Colonic mucosa (tissue), 4 donors: ENCODE results near the gene EIF2D. TPM values are rescaled to one million over a fixed set of nuclear protein-coding genes. Genes with fewer than 3 reads are reported as not detected.

Experiments
- DNase-seq: peaks from one replicate; pipeline ENCODE4 v3.0.0-alpha.2; 2020
- H3K27ac ChIP-seq: fragments of 200-600 bp; one replicate; pipeline ENCODE4 v1.8.0; 2021
- H3K27me3 ChIP-seq: fragments of 200-600 bp; one replicate; pipeline ENCODE4 v1.8.0; 2021
- H3K36me3 ChIP-seq: fragments of 200-600 bp; one replicate; pipeline ENCODE4 v1.8.0; 2021
- H3K4me1 ChIP-seq: fragments of 200-600 bp; one replicate; pipeline ENCODE4 v1.8.0; 2021; ENCODE audit warnings: mild to moderate bottlenecking
- H3K4me3 ChIP-seq: fragments of 200-600 bp; one replicate; pipeline ENCODE4 v1.8.0; 2021
- H3K9ac ChIP-seq, 2 donors: one replicate each; pipeline ENCODE4 v1.7.0; 2013; ENCODE audit warnings: control low read depth in 2 of 2, low read depth in 2 of 2, low read length in 2 of 2
- H3K9me3 ChIP-seq: fragments of 200-600 bp; one replicate; pipeline ENCODE4 v1.8.0; 2021
- CTCF ChIP-seq: fragments of 200-600 bp; IDR thresholded peaks from one replicate; pipeline ENCODE4 v1.8.0; 2022; ENCODE audit warnings: antibody characterized with exemption, mild to moderate bottlenecking
- intact Hi-C: fragments of 100-400 bp; cut with DNase I; formaldehyde crosslinking; loops from one replicate; pipeline ENCODE4 v1.14.1; 2022
- total RNA-seq, 2 donors: library from RNA; stranded (reverse); fragmentation: NEBNext Ultra II Directional in 1 of 2; extraction: Animal tissue kit (Norgen Biotek cat#: 25700) in 1 of 2; gene quantifications; one replicate each; pipeline ENCODE4 v1.2.1, GENCODE V29; 2021
- donor health status: healthy.
- donor health status: DM: no; HTN: no; CAD: no.
- donor health status: DM: no; HTN: no; CAD: no.

The EIF2D gene
- total RNA-seq, 2 donors from 2014 or later, result 39.2 to 45.0 TPM

- H3K27ac ChIP-seq, result no peak overlapping the region
- no peak for DNase-seq
- no peaks in the 10 kb centered on the region for H3K36me3 ChIP-seq
- intact Hi-C loops, result no loop called here
- no peak overlapping the region for H3K9ac ChIP-seq
- no peaks in the 10 kb centered on the region for H3K27me3 ChIP-seq
- no peak for TF ChIP-seq CTCF
- no peak overlapping the region for H3K4me3 ChIP-seq
- H3K9me3 ChIP-seq, result no peaks in the 10 kb centered on the region
- H3K4me1 ChIP-seq, result no peaks in the 10 kb centered on the region
Observed at GRCh38 chr1:206573319-206573718, 38.9 kb downstream of the EIF2D start.

- H3K4me1 ChIP-seq, result no peaks in the 10 kb centered on the region
- TF ChIP-seq CTCF, result no peak
Observed at GRCh38 chr1:206572835-206573234, 39.4 kb downstream of the EIF2D start.

GRCh38 chr1:206570529-206570928, 41.7 kb downstream of the EIF2D start:
- no peak for DNase-seq
- Histone ChIP-seq H3K9ac (no peak overlapping the region), H3K36me3 (no peaks in the 10 kb centered on the region), H3K9me3 (no peaks in the 10 kb centered on the region), H3K27ac (no peak overlapping the region), H3K4me1 (no peaks in the 10 kb centered on the region), H3K27me3 (no peaks in the 10 kb centered on the region), H3K4me3 (no peak overlapping the region)
- TF ChIP-seq CTCF, result no peak
- intact Hi-C loops, result no loop called here

More at GRCh38 chr1:206572835-206573234, 39.4 kb downstream of the EIF2D start:
- H3K27me3 ChIP-seq, result no peaks in the 10 kb centered on the region
- no peak overlapping the region for H3K4me3 ChIP-seq
- intact Hi-C loops, result no loop called here
- no peaks in the 10 kb centered on the region for H3K9me3 ChIP-seq
- no peak overlapping the region for H3K9ac ChIP-seq
- no peak for DNase-seq
- H3K36me3 ChIP-seq, result no peaks in the 10 kb centered on the region
- H3K27ac ChIP-seq, result no peak overlapping the region

GRCh38 chr1:206569556-206569955, 42.7 kb downstream of the EIF2D start:
- no peak for DNase-seq
- Histone ChIP-seq H3K27me3 (no peaks in the 10 kb centered on the region), H3K9me3 (no peaks in the 10 kb centered on the region), H3K9ac (no peak overlapping the region), H3K4me3 (no peak overlapping the region), H3K4me1 (no peaks in the 10 kb centered on the region), H3K36me3 (no peaks in the 10 kb centered on the region), H3K27ac (no peak overlapping the region)
- TF ChIP-seq CTCF, result no peak
- intact Hi-C loops, result no loop called here

- no peak for DNase-seq
- Histone ChIP-seq H3K4me3 (no peak overlapping the region), H3K27me3 (no peaks in the 10 kb centered on the region), H3K9me3 (no peaks in the 10 kb centered on the region), H3K9ac (no peak overlapping the region), H3K4me1 (no peaks in the 10 kb centered on the region), H3K36me3 (no peaks in the 10 kb centered on the region), H3K27ac (no peak overlapping the region)
- no peak for TF ChIP-seq CTCF
- intact Hi-C loops, result no loop called here
Observed at GRCh38 chr1:206568779-206569352, 43.4 kb downstream of the EIF2D start.
